ENCODE data around the gene CALY. TPM values are rescaled to one million over a fixed set of nuclear protein-coding genes. Genes with fewer than 3 reads are reported as not detected.
A peak's percentile ranks its signal among the peaks of the same experiment; 100 is the strongest.
"Not testable (repeated sequence)": the region's sequence is repeated elsewhere in the genome, so short reads cannot be mapped to it uniquely, and the experiment has no call there.

Gene CALY
- total and polyA plus RNA-seq, 2 experiments from 2014 or later = 12.3 to 16.3 TPM

GRCh38 chr10:133377025-133377817 is 40.5 kb upstream of the CALY start:
- TF ChIP-seq CTCF (IDR thresholded peaks at IDR 0.05; ENCODE audit: low read depth, low read length) = no peak
- Histone ChIP-seq H3K36me3 (no peaks in the 10 kb centered on the region), H3K27me3 (peaks cover 22% of the 10 kb centered on the region), H3K4me1 (ENCODE audit: low read depth) (no peaks in the 10 kb centered on the region), H3K27ac (no peak overlapping the region), H3K4me3 (no peak overlapping the region), H3K9me3 (ENCODE audit: low read depth) (no peaks in the 10 kb centered on the region)
- DNase-seq (ENCODE audit: low read depth in 1 of 2, low spot score in 1 of 2) = no peak

GRCh38 chr10:133376183-133376582 is 39.5 kb upstream of the CALY start:
- not testable (repeated sequence) for H3K36me3 ChIP-seq; H3K9me3 ChIP-seq (ENCODE audit: low read depth); H3K4me1 ChIP-seq (ENCODE audit: low read depth); DNase-seq (ENCODE audit: low read depth in 1 of 2, low spot score in 1 of 2); H3K27ac ChIP-seq; H3K4me3 ChIP-seq
- peaks cover 22% of the 10 kb centered on the region for H3K27me3 ChIP-seq

GRCh38 chr10:133375357-133376115 is 38.8 kb upstream of the CALY start:
- no peak for DNase-seq (ENCODE audit: low read depth in 1 of 2, low spot score in 1 of 2)
- Histone ChIP-seq H3K27ac (no peak overlapping the region), H3K27me3 (peaks cover 22% of the 10 kb centered on the region), H3K4me3 (no peak overlapping the region), H3K4me1 (ENCODE audit: low read depth) (no peaks in the 10 kb centered on the region), H3K36me3 (no peaks in the 10 kb centered on the region), H3K9me3 (ENCODE audit: low read depth) (no peaks in the 10 kb centered on the region)
- TF ChIP-seq CTCF (IDR thresholded peaks at IDR 0.05; ENCODE audit: low read depth, low read length) = no peak

- H3K4me1 ChIP-seq (ENCODE audit: low read depth) = no peaks in the 10 kb centered on the region
- DNase-seq (ENCODE audit: low read depth in 1 of 2, low spot score in 1 of 2) = peak; percentile 93 to 97
- H3K4me3 ChIP-seq = peak within 1 kb of the TSS; percentile 75
- H3K27me3 ChIP-seq = peaks cover 22% of the 10 kb centered on the region
- no peak for TF ChIP-seq CTCF (IDR thresholded peaks at IDR 0.05; ENCODE audit: low read depth, low read length)
- H3K27ac ChIP-seq = peak within 1 kb of the TSS; percentile 79
- no peaks in the 10 kb centered on the region for H3K9me3 ChIP-seq (ENCODE audit: low read depth)
- H3K36me3 ChIP-seq = peaks cover 17% of the 10 kb centered on the region
Observed at GRCh38 chr10:133373174-133374090, 36.7 kb upstream of the CALY start, which contains the start of gene ECHS1. TSS of gene ECHS1 (minus strand) at chr10:133373354. CDS start at chr10:133373333, 21 bp downstream.

- no peak for DNase-seq (ENCODE audit: low read depth in 1 of 2, low spot score in 1 of 2)
- no peak for TF ChIP-seq CTCF (IDR thresholded peaks at IDR 0.05; ENCODE audit: low read depth, low read length)
- Histone ChIP-seq H3K27ac (no peak overlapping the region), H3K27me3 (peaks cover 22% of the 10 kb centered on the region), H3K9me3 (ENCODE audit: low read depth) (no peaks in the 10 kb centered on the region), H3K4me3 (peak overlapping the region; percentile 75), H3K4me1 (ENCODE audit: low read depth) (no peaks in the 10 kb centered on the region), H3K36me3 (peaks cover 20% of the 10 kb centered on the region)
Observed at GRCh38 chr10:133372507-133372906, 35.8 kb upstream of the CALY start.
